K562 (cell line): ENCODE data around the gene NAA15.

Source experiments
- ATF1 ChIP-seq, 2 experiments: fragments of 450-650 bp in 1 of 2; IDR thresholded peaks; 2 replicates each; pipeline ENCODE4 v1.6.1; 2016; ENCODE audit warnings: missing compliant biosample characterization in 1 of 2, missing genetic modification characterization in 1 of 2
- CTCF ChIP-seq, 3 experiments: IDR thresholded peaks in 2 of 3; conservative IDR thresholded peaks in 1 of 3; 2 replicates each; pipeline ENCODE4 v1.5.1; 2011 to 2012; ENCODE audit warnings: low read length in 3 of 3, mild to moderate bottlenecking in 3 of 3, control low read depth in 2 of 3, improper control_type of control experiment in 1 of 3, inconsistent platforms in 1 of 3, low read depth in 1 of 3, mixed read lengths in 1 of 3, moderate library complexity in 1 of 3; ENCODE audit not compliant: insufficient read depth in 2 of 3
- ELF4 ChIP-seq: fragments of 450-650 bp; formaldehyde crosslinking; IDR thresholded peaks from 2 replicates; pipeline ENCODE4 v1.4.0; 2022; ENCODE audit warnings: missing genetic modification characterization
- ELK1 ChIP-seq: sonication (generic); formaldehyde crosslinking; IDR thresholded peaks from 2 replicates; pipeline ENCODE4 v1.8.1; 2022; ENCODE audit warnings: missing genetic modification reagents
- FOXJ3 ChIP-seq: sonication (generic); formaldehyde crosslinking; IDR thresholded peaks from 2 replicates; pipeline ENCODE4 v1.4.0; 2020; ENCODE audit warnings: mild to moderate bottlenecking, missing genetic modification reagents
- FOXM1 ChIP-seq, 2 experiments: fragments of 450-650 bp in 1 of 2; sonication (generic) in 1 of 2; formaldehyde crosslinking in 1 of 2; IDR thresholded peaks; 2 replicates each; pipeline versions ENCODE4 v1.6.1 to v1.9.0; 2017 to 2022; ENCODE audit warnings: low read depth in 2 of 2, mild to moderate bottlenecking in 2 of 2, missing genetic modification reagents in 1 of 2, moderate library complexity in 1 of 2
- HMG20B ChIP-seq: fragments of 250-450 bp; sonication (Bioruptor Pico); IDR thresholded peaks from 2 replicates; pipeline ENCODE4 v1.5.0; 2021; ENCODE audit warnings: mild to moderate bottlenecking
- REST ChIP-seq, 2 experiments: fragments of 450-650 bp; formaldehyde crosslinking in 1 of 2; IDR thresholded peaks; 2 replicates each; pipeline versions ENCODE4 v1.4.0 to v1.6.1; 2014 to 2020; ENCODE audit warnings: mild to moderate bottlenecking in 2 of 2, borderline replicate concordance in 1 of 2, low read depth in 1 of 2
- SNRNP70 ChIP-seq: fragments of 200-400 bp; formaldehyde crosslinking; optimal IDR thresholded peaks from 2 replicates; pipeline ENCODE3; 2017; ENCODE audit warnings: low read depth, low read length
- TBL1XR1 ChIP-seq, 2 experiments: IDR thresholded peaks; 2 replicates each; pipeline ENCODE4 v1.6.1; 2012; ENCODE audit warnings: improper control_type of control experiment in 2 of 2, low read length in 2 of 2, mild to moderate bottlenecking in 1 of 2
- TEAD4 ChIP-seq, 2 experiments: sonication (generic) in 1 of 2; formaldehyde crosslinking in 1 of 2; IDR thresholded peaks; 2 replicates each; pipeline versions ENCODE4 v1.6.1 to v1.8.0; 2012 to 2022; ENCODE audit warnings: borderline replicate concordance in 1 of 2, inconsistent platforms in 1 of 2, low read length in 1 of 2, mild to moderate bottlenecking in 1 of 2, missing genetic modification reagents in 1 of 2
- ZBTB26 ChIP-seq: fragments of 450-650 bp; formaldehyde crosslinking; IDR thresholded peaks from 2 replicates; pipeline ENCODE4 v1.4.0; 2022; ENCODE audit warnings: missing genetic modification characterization

GRCh38 chr4:139317635-139318034 lies 16.3 kb downstream of the NAA15 start:
- no peak for TF ChIP-seq CTCF (IDR thresholded peaks at IDR 0.05 in 2 of 3, conservative IDR thresholded peaks at IDR 0.05 in 1 of 3; ENCODE audit: insufficient read depth in 2 of 3, low read depth in 1 of 3, low read length in 3 of 3)
- TF ChIP-seq SNRNP70: no peak
- TF ChIP-seq FOXM1 (IDR thresholded peaks at IDR 0.05; ENCODE audit: low read depth): no peak
- TF ChIP-seq FOXM1 (CRISPR knock-in tag; IDR thresholded peaks at IDR 0.05; ENCODE audit: low read depth): no peak
- no peak for TF ChIP-seq REST (IDR thresholded peaks at IDR 0.05; ENCODE audit: borderline replicate concordance)
- no peak for TF ChIP-seq REST (CRISPR knock-in tag; IDR thresholded peaks at IDR 0.05; ENCODE audit: low read depth)
- TF ChIP-seq TEAD4 (IDR thresholded peaks at IDR 0.05; ENCODE audit: low read length): no peak
- TF ChIP-seq TEAD4 (CRISPR knock-in tag; IDR thresholded peaks at IDR 0.05; ENCODE audit: borderline replicate concordance): no peak
- no peak for TF ChIP-seq ELF4 (CRISPR knock-in tag)
- no peak for TF ChIP-seq ATF1 (CRISPR knock-in tag; IDR thresholded peaks at IDR 0.05)
- TF ChIP-seq ATF1 (tag; IDR thresholded peaks at IDR 0.05): no peak
- TF ChIP-seq TBL1XR1 (IDR thresholded peaks at IDR 0.05; ENCODE audit: low read length in 2 of 2): no peak
- no peak for TF ChIP-seq HMG20B (CRISPR knock-in tag)
- TF ChIP-seq FOXJ3 (CRISPR knock-in tag): no peak
- no peak for TF ChIP-seq ELK1 (CRISPR knock-in tag)
- no peak for TF ChIP-seq ZBTB26 (CRISPR knock-in tag)
